NCI-H226 (cell line): ENCODE measurements around the gene H2AZ2.
"Not testable (repeated sequence)": the region's sequence is repeated elsewhere in the genome, so short reads cannot be mapped to it uniquely, and the experiment has no call there.

Experiments used
- DNase-seq: peaks from one replicate; pipeline ENCODE4 v3.0.0-alpha.2; 2015

H2AZ2 gene

DNA sequence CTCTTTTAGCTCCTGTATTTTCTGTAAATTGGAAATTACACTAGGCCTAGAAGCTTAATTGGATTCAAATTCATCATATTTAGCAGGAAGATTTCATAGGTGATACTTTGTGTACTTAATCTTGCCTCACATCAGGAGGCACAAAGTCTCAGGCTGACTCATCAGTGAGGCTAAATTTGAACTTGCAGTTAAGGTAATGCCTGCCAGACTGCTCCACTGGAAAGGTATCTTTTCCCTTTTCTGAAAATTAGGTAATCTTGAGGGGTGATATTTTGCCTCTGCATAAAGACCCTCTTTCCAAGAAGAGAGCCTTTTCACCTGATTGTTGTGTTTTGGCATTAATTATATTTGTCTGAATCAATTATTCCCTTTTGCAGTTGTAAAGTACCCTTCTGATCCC is 36.8 kb downstream of the H2AZ2 start:
- peak; percentile 34 for DNase-seq

DNA sequence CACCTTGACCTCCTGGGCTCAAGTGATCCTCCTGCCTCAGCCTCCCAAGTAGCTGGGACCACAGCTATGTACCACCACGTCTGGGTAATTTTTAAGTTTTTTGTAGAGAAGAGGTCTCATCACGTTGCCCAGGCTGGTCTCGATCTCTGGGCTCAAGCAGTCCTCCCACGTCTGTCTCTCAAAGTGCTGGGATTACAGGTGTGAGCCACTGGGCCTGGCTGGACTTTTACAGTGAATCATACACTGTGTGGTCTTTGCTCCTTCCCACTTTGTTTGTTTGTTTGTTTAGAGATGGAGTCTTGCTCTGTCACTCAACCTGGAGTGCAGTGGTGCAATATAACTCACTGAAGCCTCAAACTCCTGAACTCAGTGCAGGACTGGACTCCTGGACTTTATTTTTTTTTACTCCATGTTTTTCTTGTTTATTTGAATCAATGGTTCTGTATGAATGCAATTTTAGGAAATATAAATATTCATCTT is 38.9 kb downstream of the H2AZ2 start:
- no peak for DNase-seq

DNA sequence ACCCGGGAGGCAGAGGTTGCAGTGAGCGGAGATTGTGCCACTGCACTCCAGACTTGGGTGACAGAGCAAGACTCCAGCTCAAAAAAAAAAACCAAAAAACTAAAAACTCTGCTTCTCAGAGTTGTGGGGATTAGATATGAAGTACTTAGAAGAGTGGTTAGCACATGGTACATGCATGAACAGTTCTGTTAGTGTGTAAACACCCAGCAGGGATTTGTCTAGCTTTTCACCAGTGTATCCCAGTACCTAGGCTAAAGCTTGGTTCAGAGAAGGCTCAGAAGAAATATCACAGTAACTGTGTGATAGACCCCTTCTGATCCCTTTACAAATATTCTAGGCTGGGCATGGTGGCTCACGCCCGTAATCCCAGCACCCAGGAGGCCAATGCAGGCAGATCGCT is 41.9 kb downstream of the H2AZ2 start:
- no peak for DNase-seq

DNA sequence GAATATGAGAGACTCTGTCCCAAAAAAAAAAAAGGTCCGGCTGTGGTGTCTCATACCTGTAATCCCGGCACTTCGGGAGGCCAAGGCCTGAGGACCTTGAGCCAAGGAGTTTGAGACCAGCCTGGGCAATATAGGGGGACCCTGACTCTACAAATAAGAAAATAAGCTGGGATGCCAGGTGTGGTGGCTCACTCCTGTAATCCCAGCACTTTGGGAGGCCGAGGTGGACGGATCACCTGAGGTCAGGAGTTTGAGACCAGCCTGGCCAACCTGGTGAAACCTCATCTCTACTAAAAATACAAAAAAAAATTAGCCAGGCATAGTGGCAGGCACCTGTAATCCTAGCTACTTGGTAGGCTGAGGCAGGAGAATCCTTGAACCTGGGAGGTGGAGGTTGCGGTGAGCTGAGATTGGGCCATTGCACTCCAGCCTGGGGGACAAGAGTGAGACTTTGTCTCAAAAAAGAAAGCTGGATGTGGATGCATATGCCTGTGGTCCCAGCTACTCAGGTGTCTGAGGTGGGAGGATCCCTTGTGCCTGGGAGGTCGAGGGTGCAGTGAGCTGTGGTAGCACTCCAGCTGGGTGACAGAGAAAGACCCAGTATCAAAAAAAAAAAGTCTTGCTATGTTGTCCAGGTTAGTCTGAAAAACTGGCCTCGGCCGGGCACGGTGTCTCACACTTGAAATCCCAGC is 43.9 kb downstream of the H2AZ2 start:
- DNase-seq: not testable (repeated sequence)

DNA sequence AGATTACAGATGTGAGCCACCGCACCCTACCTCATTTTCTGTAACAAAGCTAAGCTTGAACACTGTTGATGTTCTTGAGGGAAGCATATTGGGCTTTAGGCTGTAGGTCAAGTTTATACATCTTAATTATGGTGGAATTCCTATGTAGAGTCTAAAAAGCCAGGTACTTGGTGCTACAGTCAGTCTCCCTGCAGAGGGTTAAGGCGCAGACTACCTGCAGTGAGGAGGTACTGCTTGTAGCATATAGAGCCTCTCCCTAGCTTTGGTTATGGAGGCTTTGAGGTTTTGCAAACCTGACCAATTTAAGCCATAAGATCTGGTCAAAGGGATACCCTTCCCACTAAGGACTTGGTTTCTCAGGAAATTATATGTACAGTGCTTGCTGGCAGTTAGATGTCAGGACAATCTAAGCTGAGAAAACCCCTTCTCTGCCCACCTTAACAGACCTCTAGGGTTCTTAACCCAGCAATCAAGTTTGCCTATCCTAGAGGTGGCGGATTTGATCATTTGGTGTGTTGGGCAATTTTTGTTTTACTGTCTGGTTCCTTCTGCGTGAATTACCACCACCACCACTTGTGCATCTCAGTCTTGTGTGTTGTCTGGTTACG is 45.4 kb downstream of the H2AZ2 start:
- no peak for DNase-seq

DNA sequence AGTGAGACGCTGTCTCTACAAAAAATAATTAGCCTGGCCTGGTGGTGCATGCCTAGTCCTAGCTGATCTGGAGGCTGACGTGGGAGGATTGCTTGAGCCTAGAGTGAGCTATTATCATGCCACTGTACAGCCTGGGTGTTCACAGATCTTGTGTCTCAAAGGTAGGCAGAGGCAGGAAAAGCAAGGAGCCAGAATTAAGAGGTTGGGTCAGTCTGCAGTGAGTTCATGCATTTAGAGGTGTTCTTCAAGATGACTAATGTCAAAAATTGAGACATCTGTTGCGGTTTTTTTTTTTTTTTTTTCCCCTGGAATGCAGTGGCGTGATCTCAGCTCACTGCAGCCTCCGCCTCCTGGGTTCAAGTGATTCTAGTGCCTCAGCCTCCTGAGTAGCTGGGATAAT is 46.0 kb downstream of the H2AZ2 start:
- DNase-seq: peak; percentile 49

DNA sequence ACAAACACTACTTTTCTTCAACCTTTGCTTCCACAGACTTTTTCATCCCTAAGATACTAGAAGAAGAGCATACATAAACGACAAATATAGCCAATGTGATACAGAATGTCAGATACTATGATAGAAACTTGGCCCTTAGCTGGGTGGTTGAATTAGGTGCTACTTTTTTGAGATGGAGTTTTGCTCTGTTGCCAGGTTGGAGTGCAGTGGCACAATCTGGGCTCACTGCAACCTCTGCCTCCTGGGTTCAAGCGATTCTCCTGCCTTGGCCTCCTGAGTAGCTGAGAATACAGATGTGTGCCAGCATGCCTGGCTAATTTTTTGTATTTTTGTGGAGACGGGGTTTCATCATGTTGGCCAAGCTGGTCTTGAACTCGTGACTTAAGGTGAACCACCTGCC is 47.9 kb downstream of the H2AZ2 start:
- no peak for DNase-seq

DNA sequence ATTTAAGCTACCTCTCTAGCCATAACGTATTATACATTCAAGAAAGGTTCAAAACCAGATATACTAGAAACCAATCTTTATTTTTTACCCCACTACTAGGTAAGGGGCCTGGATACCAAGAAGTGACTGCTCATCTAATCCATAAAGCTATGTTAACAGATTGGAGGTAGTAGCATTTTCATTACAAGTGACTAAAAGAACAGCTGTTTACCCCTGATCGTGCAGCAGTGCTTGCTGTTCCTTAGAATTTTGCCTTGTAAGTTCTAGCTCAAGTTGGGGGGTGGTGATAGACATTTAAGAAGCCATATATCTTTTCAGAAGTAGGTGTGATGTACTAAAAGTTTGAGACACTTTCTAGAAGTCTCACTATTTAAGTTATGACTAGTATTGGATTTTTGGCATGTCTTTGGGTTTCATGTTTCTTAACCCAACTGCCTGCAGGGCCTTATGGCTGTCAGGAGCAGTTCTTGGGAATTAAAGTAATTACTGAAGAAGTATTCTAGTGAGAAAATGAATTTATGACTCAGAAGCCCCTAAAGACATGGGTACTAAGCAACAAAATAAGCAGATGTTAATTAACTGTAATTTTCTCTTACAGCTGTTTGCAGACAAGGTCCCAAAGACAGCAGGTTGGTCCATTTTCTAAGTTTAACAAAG is 49.1 kb downstream of the H2AZ2 start:
- DNase-seq: no peak

DNA sequence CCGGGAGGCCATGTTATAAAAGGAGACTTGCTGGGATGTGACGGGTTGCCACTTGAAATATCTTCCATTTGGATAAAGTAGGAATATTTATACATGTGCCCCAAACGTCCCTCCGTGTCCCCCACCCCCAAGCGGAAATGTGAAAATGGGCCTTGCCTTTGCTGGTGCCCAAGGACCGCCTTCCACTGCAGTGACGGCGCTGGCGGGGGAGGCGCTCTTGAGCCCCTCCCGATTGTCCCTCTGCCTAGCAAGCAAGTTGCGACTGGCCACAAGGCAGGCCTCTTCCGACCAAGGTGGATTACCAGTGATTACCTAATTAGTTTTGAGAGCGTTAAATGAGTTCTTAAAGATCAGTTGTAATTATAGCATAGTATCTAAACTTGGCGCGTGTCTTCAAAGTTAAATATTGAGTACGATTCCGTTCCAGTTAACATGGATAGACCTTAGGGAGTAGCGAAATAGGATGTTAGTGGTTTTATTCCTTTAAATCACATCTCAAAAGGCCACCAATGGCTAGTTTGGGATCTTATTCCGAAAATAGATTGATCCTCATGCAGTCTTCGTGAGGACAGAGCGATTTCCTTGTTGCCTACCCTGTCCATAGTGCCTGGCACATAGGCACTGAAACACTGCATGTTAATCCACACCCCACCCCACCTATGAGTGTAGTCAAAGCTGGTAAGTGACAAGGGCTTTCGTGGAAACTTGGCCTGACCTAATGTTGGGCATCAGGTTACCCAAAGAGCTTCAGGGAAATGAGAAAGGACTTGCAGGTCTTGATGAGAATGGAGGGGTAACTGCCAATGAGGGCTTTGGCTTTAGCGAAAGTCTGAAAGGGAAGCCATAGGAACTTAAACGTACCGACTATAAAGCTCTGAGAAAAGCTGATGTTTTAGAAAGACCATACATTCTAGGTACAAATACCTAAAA is 50.3 kb downstream of the H2AZ2 start:
- peak; percentile 81 for DNase-seq

DNA sequence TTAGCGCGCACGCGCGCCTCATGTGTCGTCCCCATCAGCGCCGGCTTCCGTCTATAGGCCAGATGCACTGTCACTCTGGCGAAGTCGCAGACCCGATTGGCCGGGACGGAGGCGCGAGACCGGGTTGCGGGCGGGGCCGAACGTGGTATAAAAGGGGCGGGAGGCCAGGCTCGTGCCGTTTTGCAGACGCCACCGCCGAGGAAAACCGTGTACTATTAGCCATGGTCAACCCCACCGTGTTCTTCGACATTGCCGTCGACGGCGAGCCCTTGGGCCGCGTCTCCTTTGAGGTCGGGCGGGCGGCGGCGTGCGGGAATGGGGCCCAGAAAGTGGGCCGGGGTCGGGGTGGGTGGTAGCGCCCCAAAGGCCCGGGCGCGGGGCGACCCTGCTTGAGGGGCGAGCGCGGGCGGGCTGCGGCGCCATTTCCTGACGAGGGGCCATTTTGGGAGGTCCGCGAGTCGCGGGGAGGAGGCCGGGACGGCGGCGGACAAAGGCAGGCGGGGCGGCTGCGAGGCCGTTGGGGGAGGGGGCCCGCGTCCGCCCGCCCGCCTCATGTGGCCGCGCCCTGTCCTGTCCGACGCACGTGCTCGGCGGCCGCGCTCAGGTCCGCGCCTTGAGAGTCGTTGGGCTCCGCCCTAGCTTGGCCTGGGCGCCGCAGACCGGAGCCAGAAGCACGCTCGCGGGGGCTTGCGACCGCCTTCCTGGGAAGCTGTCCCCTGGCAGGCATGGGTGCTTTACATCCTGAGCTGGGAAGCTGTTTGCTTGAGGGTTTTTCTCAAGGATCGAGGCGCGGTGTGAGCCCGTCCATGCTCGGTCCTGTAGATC is 51.2 kb downstream of the H2AZ2 start, which contains the start of gene PPIA:
Gene PPIA (plus strand): TSS at position 178 of the 825 bp plus-strand sequence. CDS start 44 bp downstream, at position 222.
- peak; percentile 99 for DNase-seq

DNA sequence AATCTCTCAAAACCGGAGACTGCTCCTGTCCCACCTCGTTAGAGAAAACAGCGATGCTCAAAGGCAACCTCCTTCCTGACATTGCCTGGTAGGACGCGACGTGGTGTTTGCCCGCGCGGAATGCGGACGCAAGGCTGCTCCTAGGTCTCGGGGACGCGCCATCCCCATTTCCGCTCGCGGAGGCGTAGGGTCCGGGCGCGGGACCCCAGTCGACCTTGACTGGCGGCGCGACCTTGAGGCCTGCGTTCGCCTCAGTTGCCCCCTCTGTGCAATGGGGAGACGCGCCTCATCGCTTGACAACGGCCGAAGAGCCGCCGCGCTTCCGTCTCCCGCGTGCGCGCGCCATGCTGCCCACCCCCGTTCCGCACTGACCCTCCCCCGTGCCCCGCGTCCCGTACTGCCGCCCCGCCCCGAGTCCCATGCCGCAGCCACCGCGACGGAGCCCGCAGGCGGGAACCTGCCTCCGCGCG is 51.8 kb downstream of the H2AZ2 start:
- no peak for DNase-seq

DNA sequence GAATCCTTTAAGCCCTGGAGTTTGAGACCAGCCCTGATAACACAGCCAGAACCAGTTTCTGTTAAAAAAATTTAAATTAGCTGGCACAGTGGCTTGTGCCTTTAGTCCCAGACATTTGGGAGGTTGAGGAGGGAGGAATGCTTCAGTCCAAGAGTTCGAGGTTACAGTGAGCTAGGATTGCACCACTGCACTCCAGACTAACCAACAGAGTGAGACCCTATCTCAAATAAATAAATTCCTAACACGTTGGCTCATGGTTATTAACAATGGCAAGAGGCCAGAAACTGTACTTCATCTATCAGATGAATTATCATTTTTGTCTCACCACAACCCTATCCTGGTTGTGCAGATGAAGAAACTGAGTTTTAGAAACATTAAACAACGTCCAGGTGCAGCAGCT is 53.6 kb downstream of the H2AZ2 start:
- DNase-seq: no peak

DNA sequence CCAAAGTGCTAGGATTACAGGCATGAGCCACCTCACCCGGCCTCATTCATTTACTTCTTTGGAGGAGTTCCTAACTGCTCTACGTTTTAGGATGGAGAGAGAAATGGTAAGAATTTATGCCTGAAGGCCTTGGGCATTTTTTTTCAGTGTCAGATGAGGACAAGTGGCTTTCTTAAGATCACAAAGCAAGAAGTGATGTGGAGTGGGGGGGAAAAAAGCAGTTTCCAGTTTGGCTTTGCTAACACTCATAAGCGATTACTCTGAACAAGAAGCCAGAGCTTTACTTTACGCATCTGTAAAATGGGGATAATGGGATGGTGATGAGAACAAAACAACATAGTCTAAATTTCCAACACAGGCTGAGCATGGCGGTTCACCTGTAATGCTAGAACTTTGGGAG is 54.0 kb downstream of the H2AZ2 start:
- no peak for DNase-seq

DNA sequence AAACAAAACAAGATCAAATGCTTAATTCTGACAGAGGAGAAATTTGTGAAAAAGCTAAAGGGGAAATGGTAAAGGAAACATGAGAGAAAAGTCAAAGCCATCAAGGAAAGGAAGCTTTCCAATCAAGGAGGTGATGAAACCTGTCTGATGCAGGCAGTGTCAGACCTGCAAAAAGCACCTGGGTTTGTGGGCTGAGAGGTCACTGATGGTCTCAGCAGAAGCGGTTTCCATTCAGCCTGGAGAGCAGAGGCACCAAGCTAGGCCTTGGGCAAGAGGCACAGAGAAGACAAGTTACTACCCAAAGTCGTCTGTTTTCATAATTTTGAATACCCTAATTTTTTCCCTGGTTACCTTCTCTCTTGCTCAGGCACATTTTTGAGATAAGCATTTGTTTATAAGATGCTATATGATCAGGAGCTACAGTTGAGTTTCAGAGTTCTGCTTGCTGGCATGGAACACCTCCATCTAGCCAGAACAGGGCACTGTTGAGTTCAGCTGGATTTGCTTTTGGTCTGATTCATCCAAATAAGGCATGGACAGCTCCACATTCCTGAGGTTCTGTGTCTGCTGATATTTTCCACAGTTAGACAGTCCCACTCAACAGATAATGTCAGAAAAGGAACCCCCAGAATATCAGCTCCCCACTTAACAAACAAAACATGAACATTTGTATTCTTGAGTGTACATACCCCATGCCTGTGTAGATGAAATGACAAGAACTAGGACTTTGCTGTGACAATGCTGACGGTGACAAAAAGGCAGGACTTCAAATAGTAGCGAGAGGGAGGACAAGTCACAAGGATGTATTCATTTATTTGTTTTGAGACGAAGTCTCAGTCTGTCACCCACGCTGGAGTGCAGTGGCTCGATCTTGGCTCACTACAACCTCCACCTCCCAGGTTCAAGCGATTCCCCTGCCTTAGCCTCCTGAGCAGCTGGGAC is 56.3 kb downstream of the H2AZ2 start:
- DNase-seq: peak; percentile 69

DNA sequence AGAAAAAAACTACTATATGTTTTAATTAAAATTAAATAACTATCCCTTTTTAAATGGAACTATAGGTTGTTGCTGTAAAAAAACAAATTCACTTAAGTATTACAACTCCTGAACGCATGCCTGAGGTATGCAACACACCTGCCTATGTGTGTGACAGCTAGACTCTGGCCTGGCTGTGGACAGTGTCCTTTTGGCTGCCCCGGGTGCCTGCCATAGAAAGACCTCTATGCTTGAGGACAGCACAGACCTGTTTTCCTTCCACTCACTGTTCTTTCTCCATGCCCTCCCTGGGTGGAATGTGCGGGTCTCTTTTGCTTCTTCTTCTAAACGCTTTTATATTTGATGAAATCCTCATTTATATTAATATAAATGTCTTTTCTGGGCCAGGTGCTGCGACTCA is 57.9 kb downstream of the H2AZ2 start:
- no peak for DNase-seq

DNA sequence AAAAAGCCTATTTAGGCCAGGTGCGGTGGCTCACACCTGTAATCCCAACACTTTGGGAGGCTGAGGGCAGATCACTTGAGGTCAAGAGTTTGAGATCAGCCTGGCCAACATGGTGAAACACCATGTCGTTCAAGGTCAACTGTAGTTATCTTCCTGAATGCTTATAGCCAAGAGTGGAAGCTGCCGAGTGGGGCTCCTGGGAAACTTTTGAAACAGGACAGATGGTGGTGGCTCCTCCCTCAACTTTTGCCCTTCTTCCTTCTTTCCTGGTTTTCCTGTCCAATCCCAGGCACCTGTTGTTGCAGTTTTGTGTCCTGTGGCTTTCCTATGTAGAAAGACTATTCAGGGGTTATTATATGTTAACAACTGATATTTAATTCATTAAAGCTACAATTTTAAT is 60.1 kb downstream of the H2AZ2 start:
- DNase-seq: no peak

DNA sequence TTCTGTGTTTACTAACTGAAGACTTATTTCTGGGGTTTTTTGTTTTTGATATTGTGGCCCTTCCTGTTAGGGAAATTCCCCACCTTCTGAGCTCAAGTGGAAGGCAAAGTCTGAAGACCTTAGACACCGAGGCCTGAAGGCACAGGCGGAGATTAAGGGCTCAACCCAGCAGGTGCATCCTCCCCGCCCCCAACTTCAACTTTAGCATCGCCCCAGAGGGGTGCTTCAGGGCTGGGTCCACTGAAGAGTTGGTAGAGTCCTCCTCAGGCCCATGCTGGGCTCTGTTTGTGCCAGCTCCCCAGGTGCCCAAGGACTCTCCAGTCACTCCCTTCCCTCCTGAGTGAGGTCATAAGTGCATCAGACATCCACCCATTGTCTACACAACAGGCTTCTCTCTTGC is 60.8 kb downstream of the H2AZ2 start:
- DNase-seq: no peak

DNA sequence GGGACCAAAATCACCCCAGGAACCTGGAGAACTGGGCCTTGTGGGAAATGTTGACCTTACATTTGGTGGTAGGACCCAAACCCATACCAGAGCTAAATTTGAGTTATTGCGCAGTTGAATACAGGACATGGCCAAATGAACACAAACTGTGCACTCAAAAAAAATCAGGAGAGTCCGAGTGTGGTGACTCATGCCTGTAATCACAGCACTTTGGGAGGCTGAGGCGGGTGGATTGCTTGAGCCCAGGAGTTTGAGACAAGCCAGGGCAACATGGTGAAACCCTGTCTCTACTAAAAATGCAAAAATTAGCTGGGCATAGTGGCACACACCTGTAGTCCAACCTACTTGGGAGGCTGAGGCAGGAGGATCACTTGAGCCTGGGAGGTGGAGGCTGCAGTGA is 62.7 kb downstream of the H2AZ2 start:
- not testable (repeated sequence) for DNase-seq

DNA sequence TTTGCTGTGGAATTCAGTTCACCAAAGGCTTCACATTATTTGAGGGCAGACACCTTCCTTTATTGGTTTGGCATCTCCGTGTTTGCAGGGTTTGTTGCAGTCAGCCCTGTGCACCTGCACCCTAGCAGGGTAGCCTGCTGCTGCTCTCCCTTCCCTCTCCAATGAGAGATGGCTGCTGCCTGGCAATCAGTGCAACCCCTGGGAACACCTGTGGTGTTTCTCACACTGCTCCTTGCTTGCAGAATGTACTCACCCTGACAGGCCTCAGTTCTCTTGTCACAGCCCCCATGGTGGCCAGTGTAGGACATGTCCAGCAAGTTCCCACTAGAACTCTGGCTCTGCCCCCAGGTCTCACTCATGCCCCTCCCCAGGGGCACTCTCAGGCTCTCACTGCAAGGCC is 63.5 kb downstream of the H2AZ2 start:
- DNase-seq: no peak

DNA sequence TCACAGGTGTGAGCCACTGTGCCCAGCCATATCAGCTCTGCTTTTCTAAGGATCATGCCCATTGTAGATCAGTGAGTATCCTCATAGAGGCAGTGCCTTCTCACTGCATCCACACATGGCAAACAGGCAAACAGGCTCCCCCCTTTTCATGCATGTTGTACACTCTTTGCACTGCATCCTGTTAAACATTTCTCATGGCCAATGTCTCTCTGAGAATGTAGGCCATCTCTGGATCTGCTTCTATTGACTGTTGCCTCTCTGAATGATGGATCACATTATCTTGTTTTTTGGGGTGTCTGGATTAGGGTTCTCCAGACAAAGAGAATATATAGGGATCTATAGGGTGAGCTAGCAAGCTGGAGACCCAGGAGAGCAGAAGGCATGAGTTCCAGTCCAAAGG is 64.5 kb downstream of the H2AZ2 start:
- DNase-seq: no peak

DNA sequence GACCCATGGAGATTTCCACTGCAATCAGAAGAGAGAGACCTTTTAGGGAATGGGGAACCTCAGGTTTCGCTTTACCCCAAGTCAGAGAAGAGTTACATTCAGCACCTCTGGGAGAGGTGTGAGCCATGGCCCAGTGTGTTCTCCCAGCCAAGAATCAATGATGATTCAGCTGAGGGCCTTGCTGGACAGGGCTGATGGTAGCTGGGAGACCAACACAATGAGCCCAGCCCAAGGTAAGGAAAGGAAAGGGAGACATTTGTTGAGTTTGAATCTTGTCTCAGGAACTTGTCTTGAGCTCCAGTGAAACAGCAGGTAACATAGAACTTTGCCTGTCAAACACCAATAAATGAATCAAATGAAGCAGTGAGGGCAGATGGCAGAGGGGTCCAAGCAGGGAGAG is 65.4 kb downstream of the H2AZ2 start:
- DNase-seq: no peak
